CD14-positive monocyte (primary cell): ENCODE data around the gene LEMD1. TPM values are rescaled to one million over a fixed set of nuclear protein-coding genes. Genes with fewer than 3 reads are reported as not detected.

Experiments used
- DNase-seq, 3 donors: peaks; one replicate each; pipeline ENCODE4 v3.0.0-alpha.2; 2011 to 2022
- H2AFZ ChIP-seq: 2 replicates; pipeline ENCODE4 v1.6.0; 2012; ENCODE audit warnings: mild to moderate bottlenecking, low read depth, low read length, inconsistent platforms; ENCODE audit not compliant: insufficient read depth, poor library complexity, severe bottlenecking
- H3K27ac ChIP-seq, 2 donors: 1 replicate in 1 of 2; 2 replicates in 1 of 2; pipeline ENCODE4 v1.5.1; 2012 to 2013; ENCODE audit warnings: low read length in 2 of 2, control low read depth in 1 of 2, inconsistent platforms in 1 of 2, low read depth in 1 of 2, mild to moderate bottlenecking in 1 of 2
- H3K27me3 ChIP-seq, 2 donors: one replicate each; pipeline versions ENCODE4 v1.6.0 to v1.6.1; 2011 to 2013; ENCODE audit warnings: low read length in 2 of 2; ENCODE audit not compliant: control insufficient read depth in 2 of 2, insufficient read depth in 2 of 2
- H3K36me3 ChIP-seq, 2 donors: replicated peaks in 1 of 2; 1 replicate in 1 of 2; 2 replicates in 1 of 2; pipeline versions ENCODE4 v1.5.1 to v1.6.1; 2012 to 2013; ENCODE audit warnings: low read length in 2 of 2, control low read depth in 1 of 2, inconsistent platforms in 1 of 2, mild to moderate bottlenecking in 1 of 2; ENCODE audit not compliant: insufficient read depth in 2 of 2, control insufficient read depth in 1 of 2
- H3K4me1 ChIP-seq, 2 donors: 1 replicate in 1 of 2; 2 replicates in 1 of 2; pipeline versions ENCODE4 v1.5.1 to v1.6.1; 2012 to 2013; ENCODE audit warnings: low read length in 2 of 2, control low read depth in 1 of 2, inconsistent platforms in 1 of 2, mild to moderate bottlenecking in 1 of 2, moderate library complexity in 1 of 2; ENCODE audit not compliant: insufficient read depth in 2 of 2, control insufficient read depth in 1 of 2
- H3K4me2 ChIP-seq: replicated peaks from 2 replicates; pipeline ENCODE3; 2012; ENCODE audit warnings: low read length, moderate library complexity, mild to moderate bottlenecking; ENCODE audit not compliant: poor library complexity, severe bottlenecking; ENCODE audit errors: extremely low read depth
- H3K4me3 ChIP-seq, 3 experiments: fragments of 200-600 bp in 1 of 3; sonication (generic) in 1 of 3; replicated peaks in 1 of 3; 1 replicate in 2 of 3; 2 replicates in 1 of 3; pipeline ENCODE4 v1.5.1; 2011 to 2013; ENCODE audit warnings: low read length in 3 of 3, mild to moderate bottlenecking in 3 of 3, control low read depth in 2 of 3, low read depth in 2 of 3, inconsistent platforms in 1 of 3, moderate library complexity in 1 of 3
- H3K79me2 ChIP-seq: 2 replicates; pipeline ENCODE4 v1.6.0; 2012; ENCODE audit warnings: mild to moderate bottlenecking, control low read depth, inconsistent platforms, low read length, moderate library complexity; ENCODE audit not compliant: insufficient read depth
- H3K9ac ChIP-seq: 2 replicates; pipeline ENCODE4 v1.6.0; 2017; ENCODE audit warnings: low read length, mild to moderate bottlenecking; ENCODE audit not compliant: insufficient read depth, poor library complexity, severe bottlenecking
- H3K9me3 ChIP-seq, 2 donors: replicated peaks in 1 of 2; 1 replicate in 1 of 2; 2 replicates in 1 of 2; pipeline versions ENCODE4 v1.5.1 to v1.6.1; 2012 to 2013; ENCODE audit warnings: low read length in 2 of 2, control low read depth in 1 of 2; ENCODE audit not compliant: control insufficient read depth in 1 of 2, insufficient read depth in 1 of 2
- H4K20me1 ChIP-seq: 2 replicates; pipeline ENCODE4 v1.6.0; 2012; ENCODE audit warnings: mild to moderate bottlenecking, low read length, control low read depth, moderate library complexity; ENCODE audit not compliant: insufficient read depth
- H3K27ac Mint-ChIP-seq, 7 donors: one replicate each; pipeline ENCODE4 v1.8.0; 2020; ENCODE audit warnings: mild to moderate bottlenecking in 7 of 7, mixed read lengths in 7 of 7, moderate library complexity in 6 of 7, inconsistent platforms in 2 of 7
- H3K27me3 Mint-ChIP-seq, 3 donors: one replicate each; pipeline ENCODE4 v1.8.0; 2021 to 2022; ENCODE audit warnings: low read depth in 3 of 3, mild to moderate bottlenecking in 3 of 3, mixed read lengths in 3 of 3, moderate library complexity in 3 of 3, inconsistent platforms in 1 of 3
- H3K36me3 Mint-ChIP-seq, 2 donors: one replicate each; pipeline ENCODE4 v1.8.0; 2020; ENCODE audit warnings: mixed read lengths in 2 of 2, inconsistent platforms in 1 of 2, mild to moderate bottlenecking in 1 of 2
- H3K4me1 Mint-ChIP-seq: one replicate; pipeline ENCODE4 v1.8.0; 2020; ENCODE audit warnings: mild to moderate bottlenecking, mixed read lengths
- H3K4me3 Mint-ChIP-seq, 2 donors: one replicate each; pipeline ENCODE4 v1.8.0; 2020; ENCODE audit warnings: mild to moderate bottlenecking in 2 of 2, mixed read lengths in 2 of 2, moderate library complexity in 1 of 2
- H3K9me3 Mint-ChIP-seq, 7 donors: one replicate each; pipeline ENCODE4 v1.8.0; 2020 to 2022; ENCODE audit warnings: mixed read lengths in 7 of 7, mild to moderate bottlenecking in 6 of 7, moderate library complexity in 6 of 7, inconsistent platforms in 2 of 7
- whole genome bisulfite sequencing: methylation state at CpG from one replicate; pipeline ENCODE4 v1.1.5; 2013; ENCODE audit warnings: missing lambda C conversion rate; ENCODE audit not compliant: insufficient coverage; 5-methylcytosine and 5-hydroxymethylcytosine counted together
- intact Hi-C, 2 donors: fragments of 100-400 bp; cut with micrococcal nuclease; formaldehyde crosslinking; loops; one replicate each; pipeline versions ENCODE4 v1.15.0 to v1.15.1; 2023
- polyA plus RNA-seq, 3 donors: library from polyadenylated mRNA; depleted of rRNA in 1 of 3; unstranded in 2 of 3; stranded (reverse) in 1 of 3; fragments of 300-500 nt in 2 of 3; fragments of >200 nt in 1 of 3; fragmentation: Illumina TruSeq in 2 of 3; gene quantifications; 1 replicate in 2 of 3; 2 replicates in 1 of 3; pipeline ENCODE4 v1.2.3, GENCODE V29; 2012 to 2021
- TF ChIP-seq, protein P1 (sequence below): fragments of 200-600 bp; IDR thresholded peaks from one replicate; pipeline ENCODE4 v1.8.0; 2022; ENCODE audit warnings: antibody characterized with exemption, mild to moderate bottlenecking

Gene LEMD1
- polyA plus RNA-seq, 3 donors: not detected

GRCh38 chr1:205423814-205424399, 2.1 kb upstream of the LEMD1 start:
- 81% methylated on average over 3 of the region's 6 CpGs for WGBS
- Histone ChIP-seq H3K79me2 (no peaks in the 10 kb centered on the region), H4K20me1 (no peaks in the 10 kb centered on the region), H3K9me3 (no peaks in the 10 kb centered on the region), H3K4me2 (no peak overlapping the region), H3K36me3 (no peaks in the 10 kb centered on the region), H3K27ac (no peak overlapping the region), H3K4me3 (no peak overlapping the region), H3K9ac (no peak overlapping the region), H3K27me3 (peaks cover 25 to 31% of the 10 kb centered on the region in 2 donors), H2AFZ (no peak overlapping the region), H3K4me1 (no peaks in the 10 kb centered on the region)
- H3K9me3 Mint-ChIP-seq: peaks cover 0 to 2% (median 0%) of the 10 kb centered on the region in 7 donors
- H3K27ac Mint-ChIP-seq: no peak overlapping the region
- no peaks in the 10 kb centered on the region for H3K36me3 Mint-ChIP-seq
- peak overlapping the region in 1 of 2 donors; percentile 35 for H3K4me3 Mint-ChIP-seq
- no peaks in the 10 kb centered on the region for H3K4me1 Mint-ChIP-seq
- peaks cover 23 to 43% (median 28%) of the 10 kb centered on the region in 3 donors for H3K27me3 Mint-ChIP-seq
- TF ChIP-seq, protein P1, sequence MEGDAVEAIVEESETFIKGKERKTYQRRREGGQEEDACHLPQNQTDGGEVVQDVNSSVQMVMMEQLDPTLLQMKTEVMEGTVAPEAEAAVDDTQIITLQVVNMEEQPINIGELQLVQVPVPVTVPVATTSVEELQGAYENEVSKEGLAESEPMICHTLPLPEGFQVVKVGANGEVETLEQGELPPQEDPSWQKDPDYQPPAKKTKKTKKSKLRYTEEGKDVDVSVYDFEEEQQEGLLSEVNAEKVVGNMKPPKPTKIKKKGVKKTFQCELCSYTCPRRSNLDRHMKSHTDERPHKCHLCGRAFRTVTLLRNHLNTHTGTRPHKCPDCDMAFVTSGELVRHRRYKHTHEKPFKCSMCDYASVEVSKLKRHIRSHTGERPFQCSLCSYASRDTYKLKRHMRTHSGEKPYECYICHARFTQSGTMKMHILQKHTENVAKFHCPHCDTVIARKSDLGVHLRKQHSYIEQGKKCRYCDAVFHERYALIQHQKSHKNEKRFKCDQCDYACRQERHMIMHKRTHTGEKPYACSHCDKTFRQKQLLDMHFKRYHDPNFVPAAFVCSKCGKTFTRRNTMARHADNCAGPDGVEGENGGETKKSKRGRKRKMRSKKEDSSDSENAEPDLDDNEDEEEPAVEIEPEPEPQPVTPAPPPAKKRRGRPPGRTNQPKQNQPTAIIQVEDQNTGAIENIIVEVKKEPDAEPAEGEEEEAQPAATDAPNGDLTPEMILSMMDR: no peak
- intact Hi-C loops: no loop called here
- no peak for DNase-seq

DNA sequence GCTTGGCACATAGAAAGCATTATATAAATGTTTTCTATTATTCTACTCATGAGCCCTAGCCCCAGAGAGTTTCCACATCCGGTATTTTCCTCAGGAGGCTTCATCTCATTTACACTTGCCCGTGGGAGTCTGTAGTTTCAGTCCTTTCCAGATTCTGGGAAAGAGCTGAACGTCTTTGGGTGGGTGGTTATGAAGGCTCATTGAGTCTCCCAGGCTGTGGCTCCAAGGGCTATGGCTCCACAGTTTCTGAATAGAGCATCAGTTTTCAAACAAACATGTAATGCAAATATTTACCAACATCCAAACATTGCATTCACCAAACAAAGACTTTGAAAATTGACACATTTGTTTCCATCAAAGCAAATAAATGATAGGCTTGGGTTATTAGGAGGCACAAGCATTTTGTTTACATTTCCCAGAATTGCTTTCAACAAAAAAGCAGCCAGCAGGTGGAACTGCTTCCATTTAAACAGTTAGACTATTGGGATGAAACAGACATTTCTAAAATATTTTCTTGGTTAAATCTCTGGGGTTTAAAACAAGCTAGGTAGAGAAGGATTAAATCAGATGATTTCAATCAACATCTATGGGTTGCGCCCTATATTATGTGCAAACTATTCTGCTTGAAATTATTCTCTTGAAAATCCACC, 1.3 kb upstream of the LEMD1 start:
- H3K4me2 ChIP-seq: no peak overlapping the region
- H3K27me3 Mint-ChIP-seq: peaks cover 23 to 48% (median 30%) of the 10 kb centered on the region in 3 donors

More for the DNA sequence above, 1.3 kb upstream of the LEMD1 start:
- DNase-seq: no peak
- Histone ChIP-seq H3K27ac (no peak overlapping the region), H4K20me1 (no peaks in the 10 kb centered on the region), H3K79me2 (no peaks in the 10 kb centered on the region), H3K27me3 (peaks cover 25 to 27% of the 10 kb centered on the region in 2 donors), H3K9ac (no peak overlapping the region), H3K4me1 (no peaks in the 10 kb centered on the region), H3K36me3 (no peaks in the 10 kb centered on the region), H3K4me3 (no peak overlapping the region), H3K9me3 (no peaks in the 10 kb centered on the region), H2AFZ (no peak overlapping the region)
- intact Hi-C loops: no loop called here
- no peak overlapping the region for H3K27ac Mint-ChIP-seq
- no peak overlapping the region for H3K4me3 Mint-ChIP-seq
- H3K4me1 Mint-ChIP-seq: no peaks in the 10 kb centered on the region
- no CpG with 5 or more reads among the region's 4 CpGs for WGBS
- peaks cover 0 to 2% (median 0%) of the 10 kb centered on the region in 7 donors for H3K9me3 Mint-ChIP-seq
- H3K36me3 Mint-ChIP-seq: no peaks in the 10 kb centered on the region
- TF ChIP-seq, protein P1: no peak
